GM19193 (cell line): Measurements from ENCODE around the gene RSF1.
A peak's percentile ranks its signal among the peaks of the same experiment; 100 is the strongest.

Source experiments
- POLR2A ChIP-seq: IDR thresholded peaks from 4 replicates; pipeline ENCODE4 v1.6.1; 2011; ENCODE audit not compliant: insufficient read depth, insufficient read length; ENCODE audit errors: extremely low read depth

Gene RSF1

GRCh38 chr11:77665240-77665965 lies 155.1 kb downstream of the RSF1 start:
- TF ChIP-seq POLR2A, result no peak

DNA sequence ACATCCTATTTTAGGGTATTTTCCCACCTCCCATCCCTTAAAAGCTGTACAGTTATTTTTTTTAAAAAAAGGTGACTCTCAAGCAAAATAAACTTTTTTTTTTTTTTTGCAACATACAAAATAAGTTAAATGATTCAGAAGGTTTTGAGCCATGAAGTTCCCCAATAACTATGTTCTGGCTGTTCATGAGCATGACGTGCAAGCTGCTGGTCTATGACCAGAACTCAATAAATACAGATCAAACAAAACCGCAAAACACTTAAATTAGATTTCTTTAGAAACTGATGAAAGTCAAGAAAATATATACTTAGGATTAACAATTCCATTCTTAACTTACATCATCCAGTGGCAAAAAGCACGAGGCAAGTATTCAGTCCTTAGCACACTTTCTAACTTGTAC lies 158.9 kb downstream of the RSF1 start:
- TF ChIP-seq POLR2A, result no peak

GRCh38 chr11:77660947-77661346 lies 159.6 kb downstream of the RSF1 start:
- TF ChIP-seq POLR2A, result no peak

GRCh38 chr11:77658213-77659013 lies 162.1 kb downstream of the RSF1 start:
- TF ChIP-seq POLR2A, result no peak

- no peak for TF ChIP-seq POLR2A
Observed at GRCh38 chr11:77656362-77656761, 164.2 kb downstream of the RSF1 start.

DNA sequence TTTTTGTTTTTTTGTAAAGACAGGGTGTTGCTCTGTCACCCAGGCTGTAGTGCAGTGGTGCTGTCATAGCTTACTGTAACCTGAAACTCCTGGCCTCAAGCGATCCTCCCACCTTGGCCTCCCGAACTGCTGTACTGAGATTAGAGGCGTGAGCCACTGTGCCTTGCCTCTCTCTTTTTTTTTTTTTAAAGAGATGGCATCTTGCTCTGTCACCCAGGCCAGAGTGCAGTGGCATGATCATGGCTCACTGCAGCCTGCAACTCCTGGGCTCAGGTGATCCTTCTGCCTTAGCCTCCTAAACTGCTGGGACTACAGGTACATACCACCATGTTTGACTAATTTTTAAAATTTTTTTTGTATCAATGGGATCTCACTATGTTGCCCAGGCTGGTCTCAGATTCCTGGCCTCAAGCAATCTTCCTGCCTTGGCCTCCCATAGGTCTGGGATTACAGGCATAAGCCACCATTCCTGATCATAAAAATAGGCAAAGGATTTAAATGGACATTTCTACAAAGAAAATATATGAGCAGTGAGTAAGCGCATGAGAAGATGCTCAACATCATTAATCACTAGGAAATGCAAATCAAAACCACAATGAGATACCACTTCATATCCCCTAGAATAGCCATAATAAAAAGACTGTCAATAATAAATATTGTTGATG lies 165.6 kb downstream of the RSF1 start:
- no peak for TF ChIP-seq POLR2A

DNA sequence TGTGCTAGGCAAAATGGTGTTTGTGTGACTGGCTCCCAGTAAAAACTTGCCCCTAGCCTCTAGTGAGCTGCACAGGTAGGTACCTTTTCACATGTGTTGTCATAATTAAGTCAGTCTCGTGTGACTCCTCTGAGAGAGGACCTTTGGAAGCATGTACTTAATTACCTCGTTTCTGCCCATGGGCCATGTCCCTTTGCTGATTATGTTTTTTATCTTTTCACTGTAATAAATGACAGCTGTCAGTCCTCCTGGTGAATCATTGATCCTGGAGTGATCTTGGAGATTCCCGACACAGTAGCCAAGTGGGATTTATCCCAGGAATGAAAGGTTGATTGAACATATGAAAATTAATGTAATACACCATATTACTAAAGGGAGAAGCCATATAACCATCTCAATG lies 170.4 kb downstream of the RSF1 start:
- TF ChIP-seq POLR2A, result no peak

DNA sequence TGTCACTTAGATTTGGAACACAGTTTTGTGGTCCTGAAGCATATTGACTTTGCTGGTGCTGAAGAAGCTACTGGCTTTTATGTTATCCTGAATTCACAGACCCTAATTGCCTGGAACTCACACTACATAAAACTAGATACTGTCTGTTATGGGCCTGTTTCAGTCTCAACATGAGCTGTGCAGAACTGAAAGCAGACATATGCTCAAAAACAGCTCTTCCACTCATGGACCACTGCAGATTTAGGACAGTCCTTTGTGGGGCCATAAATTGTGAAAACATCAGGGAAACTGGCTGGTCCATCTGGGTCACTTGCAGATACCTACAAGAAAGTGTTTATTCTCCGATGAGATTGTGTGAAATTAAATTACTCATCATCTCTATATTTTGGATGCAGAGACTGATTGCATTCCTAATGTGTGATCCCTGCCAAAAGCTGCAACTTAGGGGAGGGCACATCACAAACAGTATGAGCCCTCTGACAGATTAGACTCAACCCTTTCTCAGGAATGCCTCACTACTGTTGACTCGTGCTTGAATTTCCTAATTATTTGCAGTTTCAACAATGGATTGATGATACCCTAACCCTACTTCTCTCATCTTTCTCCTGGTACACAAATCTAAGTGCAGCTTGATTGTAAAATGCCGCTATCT lies 172.7 kb downstream of the RSF1 start:
- TF ChIP-seq POLR2A, result no peak

GRCh38 chr11:77644887-77645286 lies 175.6 kb downstream of the RSF1 start:
- TF ChIP-seq POLR2A, result no peak

DNA sequence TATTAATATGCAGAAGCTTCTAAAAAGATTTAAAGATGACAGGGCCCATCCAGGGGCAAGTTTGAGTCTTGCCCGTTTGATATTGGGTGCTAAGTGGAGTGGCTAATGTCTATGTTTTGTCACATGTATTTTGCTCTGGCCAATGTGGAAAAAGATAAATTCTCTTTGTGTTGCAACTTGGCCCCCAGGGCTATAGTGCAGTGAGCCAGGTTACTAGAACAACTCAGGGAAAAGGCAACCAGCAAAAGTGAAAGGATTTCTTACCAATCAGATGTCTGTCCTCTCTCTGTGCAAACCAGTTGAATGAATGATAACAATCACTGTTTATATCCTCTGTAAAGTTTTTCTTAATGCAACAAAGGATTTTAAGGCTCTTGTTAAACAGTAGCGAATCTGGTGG lies 178.3 kb downstream of the RSF1 start:
- TF ChIP-seq POLR2A, result no peak

DNA sequence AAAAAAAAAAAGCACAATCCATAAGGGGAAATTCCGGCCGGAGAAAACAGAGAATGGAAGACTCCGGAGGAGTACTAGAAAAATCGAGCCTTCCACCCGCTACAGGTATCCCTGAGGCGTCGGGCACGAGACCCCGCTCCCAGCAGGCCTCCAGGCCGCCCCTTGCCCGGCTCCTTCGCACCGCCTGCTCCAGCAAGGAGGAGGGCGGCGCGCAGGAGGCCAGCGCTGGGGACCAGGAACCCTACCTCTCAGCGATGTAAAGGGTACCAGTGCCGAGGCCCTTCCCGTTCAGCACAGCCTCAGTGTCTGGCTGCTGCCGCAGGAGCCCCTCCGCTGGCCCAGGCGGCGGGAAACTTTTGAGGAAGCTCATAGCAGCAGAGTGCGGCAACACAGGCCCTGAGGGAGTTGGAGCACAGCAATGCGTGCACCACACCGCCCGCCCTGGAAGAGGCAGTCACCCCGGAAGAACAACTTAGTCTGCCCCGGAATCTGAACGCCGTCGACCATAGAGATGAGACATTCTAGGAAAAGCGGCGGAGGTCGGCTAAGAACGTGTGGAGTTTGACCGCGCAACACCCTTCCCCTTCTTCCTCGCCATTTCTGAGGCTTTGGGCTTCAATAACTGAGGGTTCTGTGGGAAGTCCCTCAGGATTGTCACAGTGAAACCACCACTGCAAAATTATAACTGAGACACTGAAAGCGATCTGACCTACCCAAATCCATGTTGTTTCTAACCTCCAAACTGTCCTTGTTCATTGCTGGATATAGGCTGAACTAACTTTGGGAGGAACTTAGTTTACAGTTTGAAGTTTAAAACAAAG lies 183.0 kb downstream of the RSF1 start, which contains the start of gene CLNS1A:
Gene CLNS1A, minus strand, starts transcription at position 450 of the 821 bp plus-strand sequence. Its CDS starts 80 bp downstream, at position 370.
- TF ChIP-seq POLR2A, result peak; percentile 92

- TF ChIP-seq POLR2A, result no peak
Observed at GRCh38 chr11:77636731-77637344, 183.7 kb downstream of the RSF1 start.

- no peak for TF ChIP-seq POLR2A
Observed at GRCh38 chr11:77630157-77630710, 190.3 kb downstream of the RSF1 start.
